HFFc6 (cell line): ENCODE data around the gene KANSL3. TPM values are rescaled to one million over a fixed set of nuclear protein-coding genes. Genes with fewer than 3 reads are reported as not detected.
"Not testable (repeated sequence)": the region's sequence is repeated elsewhere in the genome, so short reads cannot be mapped to it uniquely, and the experiment has no call there.

Experiments
- DNase-seq: peaks from one replicate; pipeline ENCODE4 v3.0.0-alpha.2; 2018
- H3K27ac Mint-ChIP-seq: 2 replicates; pipeline ENCODE4 v1.8.0; 2020; ENCODE audit warnings: mild to moderate bottlenecking, mixed read lengths
- H3K27me3 Mint-ChIP-seq: 2 replicates; pipeline ENCODE4 v1.8.0; 2021; ENCODE audit warnings: mild to moderate bottlenecking, moderate library complexity, mixed read lengths; ENCODE audit not compliant: insufficient read depth
- H3K36me3 Mint-ChIP-seq: 2 replicates; pipeline ENCODE4 v1.8.0; 2021; ENCODE audit warnings: low read depth, mixed read lengths
- H3K4me1 Mint-ChIP-seq: 2 replicates; pipeline ENCODE4 v1.8.0; 2020; ENCODE audit warnings: low read depth, mixed read lengths
- H3K4me3 Mint-ChIP-seq: 2 replicates; pipeline ENCODE4 v1.8.0; 2020; ENCODE audit warnings: mild to moderate bottlenecking, moderate library complexity, mixed read lengths
- H3K9me3 Mint-ChIP-seq: 2 replicates; pipeline ENCODE4 v1.8.0; 2020; ENCODE audit warnings: mild to moderate bottlenecking, mixed read lengths
- CTCF ChIP-seq: fragments of 200-600 bp; sonication (generic); IDR thresholded peaks from 2 replicates; pipeline ENCODE4 v1.5.0; 2021; ENCODE audit warnings: antibody characterized with exemption, mild to moderate bottlenecking
- total RNA-seq, 6 experiments: library from RNA; stranded (reverse); fragmentation: NEBNext Ultra II Directional; extraction: Animal tissue kit (Norgen Biotek cat#: 25700); gene quantifications; 2 replicates in 1 of 6; 3 replicates in 5 of 6; pipeline ENCODE4 v1.2.3, GENCODE V29; 2021

KANSL3 gene
- total RNA-seq, 6 experiments from 2014 or later: 19.3 to 28.3 (median 26.7) TPM

- no peak overlapping the region; the same call in 1 of the 2 replicates for H3K4me3 Mint-ChIP-seq
- H3K36me3 Mint-ChIP-seq: peaks cover 9% of the 10 kb centered on the region
- peaks cover 13% of the 10 kb centered on the region for H3K27me3 Mint-ChIP-seq
- peaks cover 11% of the 10 kb centered on the region for H3K4me1 Mint-ChIP-seq
- no peak for TF ChIP-seq CTCF
- peak overlapping the region; percentile 22; the same call in 1 of the 2 replicates for H3K27ac Mint-ChIP-seq
- peaks cover 10% of the 10 kb centered on the region; the same call in 1 of the 2 replicates for H3K9me3 Mint-ChIP-seq
- DNase-seq: peak; percentile 84
Observed at GRCh38 chr2:96556441-96557330, 81.4 kb downstream of the KANSL3 start.

GRCh38 chr2:96555146-96555610, 82.9 kb downstream of the KANSL3 start:
- Mint-ChIP-seq H3K4me3 (no peak overlapping the region; the same call in 1 of the 2 replicates), H3K27me3 (peaks cover 10% of the 10 kb centered on the region), H3K27ac (no peak overlapping the region), H3K36me3 (peaks cover 9% of the 10 kb centered on the region), H3K4me1 (peaks cover 11% of the 10 kb centered on the region), H3K9me3 (peaks cover 10% of the 10 kb centered on the region; the same call in 1 of the 2 replicates)
- TF ChIP-seq CTCF: no peak
- DNase-seq: no peak

- Mint-ChIP-seq H3K4me3 (no peak overlapping the region; the same call in 1 of the 2 replicates), H3K27me3 (peaks cover 10% of the 10 kb centered on the region), H3K27ac (no peak overlapping the region), H3K4me1 (peaks cover 11% of the 10 kb centered on the region), H3K36me3 (peaks cover 9% of the 10 kb centered on the region), H3K9me3 (peaks cover 10% of the 10 kb centered on the region; the same call in 1 of the 2 replicates)
- DNase-seq: peak; percentile 19
- TF ChIP-seq CTCF: peak; percentile 99
Observed at GRCh38 chr2:96554293-96555145, 83.6 kb downstream of the KANSL3 start.

GRCh38 chr2:96553957-96554292, 84.2 kb downstream of the KANSL3 start:
- H3K4me3 Mint-ChIP-seq, H3K9me3 Mint-ChIP-seq: not testable (repeated sequence)
- H3K4me1 Mint-ChIP-seq: peaks cover 11% of the 10 kb centered on the region

GRCh38 chr2:96553176-96553956, 84.7 kb downstream of the KANSL3 start:
- Mint-ChIP-seq H3K36me3 (peaks cover 9% of the 10 kb centered on the region), H3K4me1 (peaks cover 11% of the 10 kb centered on the region), H3K27ac (no peak overlapping the region), H3K27me3 (peaks cover 7% of the 10 kb centered on the region), H3K9me3 (peaks cover 10% of the 10 kb centered on the region; the same call in 1 of the 2 replicates), H3K4me3 (no peak overlapping the region)
- no peak for TF ChIP-seq CTCF
- DNase-seq: no peak

More at GRCh38 chr2:96553957-96554292, 84.2 kb downstream of the KANSL3 start:
- H3K36me3 Mint-ChIP-seq, DNase-seq, H3K27ac Mint-ChIP-seq, H3K27me3 Mint-ChIP-seq: not testable (repeated sequence)
